Activated naive CD8-positive, alpha-beta T cell treated with anti-CD3 and anti-CD28 coated beads for 36 hours (primary cell): ENCODE data around the gene FBXO21. TPM values are rescaled to one million over a fixed set of nuclear protein-coding genes. Genes with fewer than 3 reads are reported as not detected.
"Not testable (repeated sequence)": the region's sequence is repeated elsewhere in the genome, so short reads cannot be mapped to it uniquely, and the experiment has no call there.

Source experiments
- DNase-seq: peaks from one replicate; pipeline ENCODE4 v3.0.0; 2021
- H3K27ac Mint-ChIP-seq: one replicate; pipeline ENCODE4 v1.8.0; 2022; ENCODE audit warnings: mild to moderate bottlenecking, moderate library complexity, mixed read lengths
- H3K27me3 Mint-ChIP-seq: one replicate; pipeline ENCODE4 v1.8.0; 2022; ENCODE audit warnings: mild to moderate bottlenecking, mixed read lengths
- H3K36me3 Mint-ChIP-seq: one replicate; pipeline ENCODE4 v1.8.0; 2021; ENCODE audit warnings: mild to moderate bottlenecking, mixed read lengths
- H3K4me1 Mint-ChIP-seq: one replicate; pipeline ENCODE4 v1.8.0; 2021; ENCODE audit warnings: mixed read lengths
- H3K4me3 Mint-ChIP-seq: one replicate; pipeline ENCODE4 v1.8.0; 2022; ENCODE audit warnings: mild to moderate bottlenecking, moderate library complexity, mixed read lengths
- H3K9me3 Mint-ChIP-seq: one replicate; pipeline ENCODE4 v1.8.0; 2022; ENCODE audit warnings: mixed read lengths
- total RNA-seq, 2 experiments: library from RNA; stranded (reverse); gene quantifications; one replicate each; pipeline ENCODE4 v1.2.3, GENCODE V29; 2021

The FBXO21 gene
- total RNA-seq, 2 experiments from 2014 or later = 24.3 to 25.8 TPM

DNA sequence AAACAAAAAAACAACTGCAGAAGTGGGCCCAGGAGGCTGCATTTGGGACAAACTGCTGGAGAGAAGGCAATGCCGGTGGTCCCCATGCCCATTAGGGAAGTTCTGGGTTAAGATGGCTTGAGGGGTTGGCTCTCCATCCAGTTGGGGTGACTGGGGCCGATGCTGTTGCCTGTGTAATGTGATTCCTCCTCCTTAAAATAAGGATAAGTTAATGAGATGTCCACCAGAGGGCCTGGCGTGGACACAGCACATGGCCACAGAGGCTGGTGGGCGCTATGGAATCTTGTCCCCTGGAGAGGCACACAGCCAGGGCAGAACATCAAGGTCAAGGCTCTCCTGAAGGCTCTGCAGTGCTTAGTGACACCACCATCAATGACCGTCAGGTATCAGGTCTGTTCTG lies 90.0 kb downstream of the FBXO21 start:
- DNase-seq = peak; percentile 12
- H3K36me3 Mint-ChIP-seq = no peaks in the 10 kb centered on the region
- peak overlapping the region; percentile 83 for H3K4me3 Mint-ChIP-seq

DNA sequence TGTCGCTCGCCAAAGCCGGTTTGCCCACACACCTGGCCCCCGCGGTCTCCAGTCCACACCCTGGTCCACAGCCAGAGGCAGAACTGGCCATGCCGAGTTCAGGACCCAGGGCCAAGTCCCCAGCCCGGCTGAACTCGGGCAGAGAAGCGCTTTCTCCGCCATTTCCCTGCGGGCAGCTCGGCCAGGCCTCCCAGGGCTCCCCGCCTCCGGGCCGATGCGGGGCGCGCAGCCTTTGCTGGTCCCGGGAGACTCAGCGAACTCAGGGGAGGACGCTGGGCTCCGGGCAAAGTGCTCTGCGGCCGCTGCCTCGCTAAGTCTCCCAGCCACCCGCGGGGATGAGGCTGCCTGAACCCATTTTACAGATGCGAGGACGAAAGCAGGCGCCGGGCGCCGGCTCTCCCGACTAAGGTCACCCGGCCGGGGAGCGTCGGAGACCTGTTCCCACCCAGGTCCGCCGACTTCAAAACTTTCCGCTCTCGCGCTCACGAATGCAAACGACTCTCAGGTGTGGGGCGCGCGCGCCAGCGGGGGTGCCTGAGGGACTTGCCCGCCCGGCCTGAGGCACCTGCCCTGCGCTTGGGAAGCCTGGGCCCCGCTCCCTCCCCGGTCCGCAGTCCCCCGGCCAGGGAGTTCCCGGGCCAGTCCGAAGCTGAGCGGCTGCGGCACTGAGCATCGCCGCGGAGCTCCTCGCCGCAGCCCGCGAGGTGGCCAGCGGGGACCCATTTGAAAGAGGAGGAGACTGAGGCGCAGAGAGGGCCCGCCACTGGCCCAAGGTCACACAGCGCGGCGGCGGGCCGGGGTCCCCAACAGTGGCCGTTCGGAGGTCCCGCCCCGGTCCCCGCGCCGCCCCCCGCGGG lies 91.7 kb downstream of the FBXO21 start:
- Mint-ChIP-seq H3K4me1 (peaks cover 6% of the 10 kb centered on the region), H3K27ac (no peak overlapping the region), H3K9me3 (no peaks in the 10 kb centered on the region), H3K4me3 (peak overlapping the region; percentile 70), H3K36me3 (no peaks in the 10 kb centered on the region), H3K27me3 (peaks cover 24% of the 10 kb centered on the region)
- peak; percentile 41 for DNase-seq

More for the DNA sequence above, 90.0 kb downstream of the FBXO21 start:
- Mint-ChIP-seq H3K27ac (no peak overlapping the region), H3K27me3 (peaks cover 24% of the 10 kb centered on the region), H3K4me1 (peaks cover 6% of the 10 kb centered on the region), H3K9me3 (no peaks in the 10 kb centered on the region)

DNA sequence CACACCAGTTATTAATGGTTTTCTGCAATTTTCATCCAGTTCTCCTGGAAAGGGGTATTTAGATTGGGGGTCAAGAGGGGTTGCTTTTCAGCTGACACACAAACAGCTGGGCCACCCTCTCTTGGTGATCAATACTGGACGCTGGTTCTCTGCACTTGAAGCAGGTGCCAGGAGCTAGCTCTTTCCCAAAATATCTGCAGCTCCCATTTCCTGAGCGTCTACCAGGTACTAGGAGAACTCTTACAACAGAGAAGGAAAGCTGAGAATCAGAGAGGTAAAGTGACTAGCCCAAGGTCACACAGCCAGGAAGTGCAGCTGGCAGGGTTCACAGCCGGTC lies 92.3 kb downstream of the FBXO21 start:
- DNase-seq = no peak
- Mint-ChIP-seq H3K36me3 (no peaks in the 10 kb centered on the region), H3K27me3 (peaks cover 24% of the 10 kb centered on the region), H3K4me3 (peak overlapping the region; percentile 70), H3K27ac (no peak overlapping the region), H3K9me3 (no peaks in the 10 kb centered on the region), H3K4me1 (peaks cover 6% of the 10 kb centered on the region)

DNA sequence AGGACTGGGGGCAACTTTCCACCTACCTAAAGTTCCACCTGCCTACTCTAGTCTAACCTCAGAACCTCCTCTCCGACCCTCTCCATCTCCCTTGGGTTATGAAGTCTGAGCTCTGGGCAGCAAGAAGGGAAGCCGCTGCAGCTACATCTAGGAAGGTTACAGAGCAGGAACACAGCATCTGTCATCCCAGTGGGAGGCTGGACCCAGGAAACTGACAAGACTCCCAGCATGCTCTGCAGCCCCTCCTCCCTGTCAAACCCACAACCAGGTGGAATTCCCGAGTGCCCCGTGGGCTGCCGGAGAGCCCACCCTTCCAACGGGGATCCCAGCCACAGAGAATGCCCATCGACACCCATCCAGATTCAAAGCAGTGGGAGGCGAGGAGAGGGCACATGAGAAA lies 93.1 kb downstream of the FBXO21 start:
- no peak for DNase-seq
- H3K27ac Mint-ChIP-seq = no peak overlapping the region
- H3K27me3 Mint-ChIP-seq = peaks cover 24% of the 10 kb centered on the region
- no peaks in the 10 kb centered on the region for H3K36me3 Mint-ChIP-seq
- H3K4me1 Mint-ChIP-seq = peaks cover 6% of the 10 kb centered on the region
- H3K9me3 Mint-ChIP-seq = no peaks in the 10 kb centered on the region
- no peak overlapping the region for H3K4me3 Mint-ChIP-seq

DNA sequence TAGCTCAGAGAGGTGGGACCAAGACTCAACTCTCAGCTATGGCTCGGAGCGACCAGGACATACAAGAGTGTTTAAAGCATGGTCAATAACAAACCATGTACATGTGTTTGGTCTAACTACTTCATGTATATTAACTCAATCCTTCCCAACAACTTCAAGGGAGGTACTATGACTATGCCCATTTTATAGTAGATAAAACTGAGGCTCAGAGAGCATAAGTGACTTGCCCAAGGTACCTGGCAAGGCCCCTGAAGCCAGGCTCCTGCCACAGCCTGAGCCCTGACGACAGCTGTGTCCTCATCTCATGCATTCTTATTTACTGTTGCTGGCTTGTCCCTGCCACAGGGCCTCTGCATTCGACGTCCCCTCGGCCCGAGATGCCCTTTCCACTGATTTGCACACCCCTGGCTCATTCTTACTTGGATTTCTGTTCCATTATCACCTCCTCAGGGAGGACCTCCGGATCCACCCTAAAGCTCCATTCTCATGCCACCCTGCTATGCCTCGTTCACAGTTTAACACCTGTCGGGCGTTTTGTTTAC lies 93.7 kb downstream of the FBXO21 start:
- no peak for DNase-seq
- Mint-ChIP-seq H3K9me3 (no peaks in the 10 kb centered on the region), H3K36me3 (no peaks in the 10 kb centered on the region), H3K27ac (no peak overlapping the region), H3K4me1 (peaks cover 6% of the 10 kb centered on the region), H3K4me3 (no peak overlapping the region), H3K27me3 (peaks cover 24% of the 10 kb centered on the region)

DNA sequence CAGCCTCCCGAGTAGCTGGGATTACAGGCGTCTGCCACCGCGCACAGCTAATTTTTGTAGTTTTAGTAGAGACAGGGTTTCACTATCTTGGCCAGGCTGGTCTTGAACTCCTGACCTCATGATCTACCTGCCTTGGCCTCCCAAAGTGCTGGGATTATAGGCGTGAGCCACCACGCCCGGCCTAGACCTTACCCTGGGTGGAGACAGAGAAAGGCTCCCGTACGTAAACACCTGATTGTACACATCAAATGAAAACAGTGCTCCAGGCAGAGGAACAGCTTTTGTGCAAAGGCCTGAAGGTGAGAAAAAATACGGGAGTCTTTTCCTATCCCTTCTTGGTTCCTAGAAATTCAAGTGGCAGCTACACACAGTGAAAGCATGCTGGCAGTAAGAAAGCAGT lies 95.1 kb downstream of the FBXO21 start:
- H3K4me1 Mint-ChIP-seq, H3K4me3 Mint-ChIP-seq, DNase-seq, H3K27ac Mint-ChIP-seq, H3K36me3 Mint-ChIP-seq, H3K9me3 Mint-ChIP-seq: not testable (repeated sequence)
- peaks cover 19% of the 10 kb centered on the region for H3K27me3 Mint-ChIP-seq

DNA sequence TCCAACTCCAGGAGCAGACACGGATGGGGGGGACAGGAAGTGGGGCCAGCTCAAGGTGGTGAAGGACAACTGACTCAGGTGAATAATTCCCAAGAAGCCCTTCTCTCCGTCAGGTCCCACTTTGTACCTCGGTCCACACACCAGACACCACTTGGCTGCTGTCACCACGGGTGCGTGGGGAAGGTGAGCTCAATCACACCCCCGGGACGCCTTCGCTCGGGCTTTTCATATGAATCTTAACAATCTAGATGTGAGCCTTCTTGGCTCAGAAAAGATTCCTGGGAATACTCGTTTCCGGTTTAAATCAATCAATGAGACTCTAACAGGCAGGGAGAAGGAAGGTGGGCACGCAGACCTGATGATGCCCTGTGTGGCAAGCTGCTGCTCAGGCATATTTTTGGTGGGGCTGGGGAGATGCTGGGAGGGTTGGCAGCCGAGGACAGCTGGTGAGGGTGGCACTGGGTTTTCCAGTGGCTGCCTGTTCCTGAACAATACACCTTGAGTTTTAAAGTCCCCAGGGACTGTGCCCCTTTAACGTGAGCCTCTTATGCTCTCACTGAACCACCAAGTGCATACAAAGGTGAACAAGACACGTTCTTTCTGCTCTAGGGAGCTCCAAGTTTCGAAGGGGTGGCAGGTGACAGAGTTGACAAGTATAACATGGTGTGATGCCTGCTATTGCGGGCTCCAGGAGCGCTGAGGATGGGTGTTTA lies 96.2 kb downstream of the FBXO21 start:
- Mint-ChIP-seq H3K27me3 (peaks cover 15% of the 10 kb centered on the region), H3K4me3 (peak overlapping the region; percentile 32), H3K36me3 (peaks cover 10% of the 10 kb centered on the region), H3K9me3 (peaks cover 9% of the 10 kb centered on the region), H3K4me1 (peaks cover 4% of the 10 kb centered on the region), H3K27ac (no peak overlapping the region)
- no peak for DNase-seq

DNA sequence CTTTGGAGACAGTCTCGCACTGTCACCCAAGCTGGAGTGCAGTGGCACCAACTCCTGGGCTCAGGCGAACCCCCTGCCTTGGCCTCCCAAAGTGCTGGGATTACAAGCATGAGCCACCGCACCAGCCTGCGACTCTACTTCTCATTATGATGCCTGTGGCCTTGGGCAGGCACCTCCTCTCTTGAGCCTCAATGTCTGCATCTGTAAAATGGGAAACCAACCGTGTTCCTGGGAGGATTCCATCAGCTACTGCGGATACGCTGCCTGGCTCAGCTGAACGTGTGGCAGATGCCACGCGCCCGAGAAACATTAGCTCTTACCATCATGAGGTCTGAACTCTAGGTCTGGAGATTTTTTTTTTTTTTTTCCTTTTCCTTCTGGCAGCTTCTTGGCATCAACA lies 96.8 kb downstream of the FBXO21 start:
- no peak for DNase-seq
- Mint-ChIP-seq H3K4me3 (no peak overlapping the region), H3K4me1 (peaks cover 4% of the 10 kb centered on the region), H3K27me3 (peaks cover 15% of the 10 kb centered on the region), H3K27ac (no peak overlapping the region), H3K36me3 (peaks cover 10% of the 10 kb centered on the region), H3K9me3 (peaks cover 12% of the 10 kb centered on the region)

DNA sequence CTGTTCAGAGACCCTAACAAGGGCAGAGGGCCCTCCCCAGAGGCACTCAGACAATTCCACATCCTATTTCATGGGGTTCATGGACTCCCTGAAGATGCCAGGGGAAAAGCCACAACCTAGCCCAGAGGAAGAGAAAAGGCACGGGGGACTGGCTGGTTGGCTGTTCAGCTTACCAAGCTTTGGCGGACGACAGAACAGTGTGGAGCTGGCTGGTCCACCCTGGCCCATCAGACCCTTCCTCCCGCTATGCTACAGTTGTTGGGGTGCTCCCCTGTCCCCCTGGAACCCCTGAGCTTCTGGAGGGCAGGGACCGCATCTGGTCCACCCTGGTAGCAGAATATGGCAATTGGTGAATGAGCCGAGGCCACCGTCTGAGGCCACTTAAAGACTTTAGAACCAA lies 97.4 kb downstream of the FBXO21 start:
- Mint-ChIP-seq H3K4me1 (peaks cover 2% of the 10 kb centered on the region), H3K27ac (no peak overlapping the region), H3K9me3 (peaks cover 12% of the 10 kb centered on the region), H3K36me3 (peaks cover 10% of the 10 kb centered on the region), H3K4me3 (no peak overlapping the region), H3K27me3 (peaks cover 12% of the 10 kb centered on the region)
- no peak for DNase-seq

DNA sequence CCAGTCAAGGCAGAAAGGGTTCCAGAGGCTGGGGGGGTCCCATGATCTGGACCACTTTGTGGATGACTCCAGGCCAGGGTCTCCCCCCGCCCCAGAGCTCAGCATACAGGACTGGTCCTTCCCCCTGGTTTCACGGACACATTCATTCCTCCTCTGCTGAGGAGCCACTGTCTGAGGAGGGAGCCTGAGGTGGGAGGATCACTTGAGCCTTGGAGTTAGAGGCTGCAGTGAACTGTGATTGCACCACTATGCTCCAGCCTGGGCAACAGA lies 97.8 kb downstream of the FBXO21 start:
- Mint-ChIP-seq H3K27me3 (peaks cover 8% of the 10 kb centered on the region), H3K9me3 (peaks cover 12% of the 10 kb centered on the region), H3K4me1 (no peaks in the 10 kb centered on the region), H3K36me3 (peaks cover 10% of the 10 kb centered on the region), H3K27ac (no peak overlapping the region), H3K4me3 (no peak overlapping the region)
- DNase-seq = no peak

Other genes starting within 250 kb of the FBXO21 start
- gene TESC, start 91.1 kb downstream of the FBXO21 start, total RNA-seq = 10 to 100 TPM; 28.6 to 29.7 TPM
- not detected for gene NOS1, start 171.2 kb upstream of the FBXO21 start, total RNA-seq